Stimulated activated memory B cell treated with anti-CD40 and anti-IgM and Interleukin-4, amounts not matched to agents 10 μg/mL and 1 μg/mL and 100 μg/mL, for 72 hours (primary cell): ENCODE results near the gene POC1B.

Experiments
- ATAC-seq: fragments of 150-1000 bp; cut with Tn5 transposase; 2 replicates; pipeline ENCODE4 v1.10.0; 2021
- H3K27ac Mint-ChIP-seq: one replicate; pipeline ENCODE4 v1.8.0; 2022; ENCODE audit warnings: mild to moderate bottlenecking, mixed read lengths
- H3K27me3 Mint-ChIP-seq: one replicate; pipeline ENCODE4 v1.8.0; 2022; ENCODE audit warnings: mixed read lengths
- H3K36me3 Mint-ChIP-seq: one replicate; pipeline ENCODE4 v1.8.0; 2022; ENCODE audit warnings: mixed read lengths
- H3K4me1 Mint-ChIP-seq: one replicate; pipeline ENCODE4 v1.8.0; 2022; ENCODE audit warnings: mixed read lengths
- H3K4me3 Mint-ChIP-seq: one replicate; pipeline ENCODE4 v1.8.0; 2022; ENCODE audit warnings: mild to moderate bottlenecking, moderate library complexity, mixed read lengths
- H3K9me3 Mint-ChIP-seq: one replicate; pipeline ENCODE4 v1.8.0; 2022; ENCODE audit warnings: mixed read lengths

The POC1B gene

GRCh38 chr12:89412665-89413064, 113.2 kb downstream of the POC1B start:
- no peaks in the 10 kb centered on the region for H3K4me1 Mint-ChIP-seq
- ATAC-seq: no peak
- no peaks in the 10 kb centered on the region for H3K27me3 Mint-ChIP-seq
- H3K36me3 Mint-ChIP-seq: peaks cover 12% of the 10 kb centered on the region
- no peak overlapping the region for H3K27ac Mint-ChIP-seq
- H3K9me3 Mint-ChIP-seq: no peaks in the 10 kb centered on the region
- H3K4me3 Mint-ChIP-seq: no peak overlapping the region

- ATAC-seq: no peak
- Mint-ChIP-seq H3K9me3 (no peaks in the 10 kb centered on the region), H3K4me1 (no peaks in the 10 kb centered on the region), H3K27ac (no peak overlapping the region), H3K27me3 (no peaks in the 10 kb centered on the region), H3K4me3 (no peak overlapping the region), H3K36me3 (peaks cover 12% of the 10 kb centered on the region)
Observed at GRCh38 chr12:89411846-89412245, 114.0 kb downstream of the POC1B start.

GRCh38 chr12:89411234-89411633, 114.6 kb downstream of the POC1B start:
- H3K27ac Mint-ChIP-seq: no peak overlapping the region
- H3K36me3 Mint-ChIP-seq: peaks cover 12% of the 10 kb centered on the region
- ATAC-seq: no peak
- H3K4me3 Mint-ChIP-seq: no peak overlapping the region
- H3K9me3 Mint-ChIP-seq: no peaks in the 10 kb centered on the region
- no peaks in the 10 kb centered on the region for H3K27me3 Mint-ChIP-seq
- H3K4me1 Mint-ChIP-seq: no peaks in the 10 kb centered on the region

GRCh38 chr12:89405626-89406345, 120.1 kb downstream of the POC1B start:
- no peak overlapping the region for H3K4me3 Mint-ChIP-seq
- no peak for ATAC-seq
- no peaks in the 10 kb centered on the region for H3K27me3 Mint-ChIP-seq
- H3K36me3 Mint-ChIP-seq: peaks cover 18% of the 10 kb centered on the region
- no peak overlapping the region for H3K27ac Mint-ChIP-seq
- no peaks in the 10 kb centered on the region for H3K9me3 Mint-ChIP-seq
- H3K4me1 Mint-ChIP-seq: no peaks in the 10 kb centered on the region

GRCh38 chr12:89401433-89402058, 124.3 kb downstream of the POC1B start:
- no peak for ATAC-seq
- no peak overlapping the region for H3K4me3 Mint-ChIP-seq
- no peaks in the 10 kb centered on the region for H3K27me3 Mint-ChIP-seq
- peaks cover 8% of the 10 kb centered on the region for H3K4me1 Mint-ChIP-seq
- no peak overlapping the region for H3K27ac Mint-ChIP-seq
- H3K9me3 Mint-ChIP-seq: no peaks in the 10 kb centered on the region
- H3K36me3 Mint-ChIP-seq: peaks cover 13% of the 10 kb centered on the region

- ATAC-seq: no peak
Observed at GRCh38 chr12:89400415-89400814, 125.4 kb downstream of the POC1B start.

GRCh38 chr12:89395712-89396111, 130.1 kb downstream of the POC1B start:
- Mint-ChIP-seq H3K27ac (no peak overlapping the region), H3K9me3 (no peaks in the 10 kb centered on the region), H3K27me3 (no peaks in the 10 kb centered on the region), H3K36me3 (peaks cover 13% of the 10 kb centered on the region), H3K4me3 (no peak overlapping the region), H3K4me1 (peaks cover 11% of the 10 kb centered on the region)
- ATAC-seq: no peak

More at GRCh38 chr12:89400415-89400814, 125.4 kb downstream of the POC1B start:
- H3K9me3 Mint-ChIP-seq: no peaks in the 10 kb centered on the region
- no peaks in the 10 kb centered on the region for H3K27me3 Mint-ChIP-seq
- H3K4me3 Mint-ChIP-seq: no peak overlapping the region
- peaks cover 8% of the 10 kb centered on the region for H3K4me1 Mint-ChIP-seq
- H3K27ac Mint-ChIP-seq: no peak overlapping the region
- peaks cover 23% of the 10 kb centered on the region for H3K36me3 Mint-ChIP-seq

GRCh38 chr12:89393551-89394121, 132.2 kb downstream of the POC1B start:
- Mint-ChIP-seq H3K4me3 (no peak overlapping the region), H3K27ac (no peak overlapping the region), H3K9me3 (no peaks in the 10 kb centered on the region), H3K27me3 (no peaks in the 10 kb centered on the region), H3K36me3 (peaks cover 13% of the 10 kb centered on the region), H3K4me1 (peaks cover 22% of the 10 kb centered on the region)
- ATAC-seq: no peak

GRCh38 chr12:89392391-89392790, 133.5 kb downstream of the POC1B start:
- peaks cover 13% of the 10 kb centered on the region for H3K36me3 Mint-ChIP-seq
- H3K27me3 Mint-ChIP-seq: no peaks in the 10 kb centered on the region
- H3K9me3 Mint-ChIP-seq: no peaks in the 10 kb centered on the region
- ATAC-seq: no peak
- peaks cover 16% of the 10 kb centered on the region for H3K4me1 Mint-ChIP-seq
- no peak overlapping the region for H3K27ac Mint-ChIP-seq
- H3K4me3 Mint-ChIP-seq: no peak overlapping the region

GRCh38 chr12:89391726-89392336, 134.0 kb downstream of the POC1B start:
- H3K4me3 Mint-ChIP-seq: no peak overlapping the region
- peaks cover 16% of the 10 kb centered on the region for H3K4me1 Mint-ChIP-seq
- H3K27me3 Mint-ChIP-seq: no peaks in the 10 kb centered on the region
- no peaks in the 10 kb centered on the region for H3K9me3 Mint-ChIP-seq
- ATAC-seq: no peak
- no peak overlapping the region for H3K27ac Mint-ChIP-seq
- peaks cover 12% of the 10 kb centered on the region for H3K36me3 Mint-ChIP-seq

- H3K36me3 Mint-ChIP-seq: peaks cover 4% of the 10 kb centered on the region
- H3K27me3 Mint-ChIP-seq: no peaks in the 10 kb centered on the region
- no peaks in the 10 kb centered on the region for H3K9me3 Mint-ChIP-seq
- peaks cover 16% of the 10 kb centered on the region for H3K4me1 Mint-ChIP-seq
- no peak for ATAC-seq
- no peak overlapping the region for H3K4me3 Mint-ChIP-seq
- H3K27ac Mint-ChIP-seq: no peak overlapping the region
Observed at GRCh38 chr12:89390802-89391673, 134.8 kb downstream of the POC1B start.

- H3K4me1 Mint-ChIP-seq: peaks cover 16% of the 10 kb centered on the region
- H3K4me3 Mint-ChIP-seq: no peak overlapping the region
- no peaks in the 10 kb centered on the region for H3K27me3 Mint-ChIP-seq
- no peaks in the 10 kb centered on the region for H3K36me3 Mint-ChIP-seq
- ATAC-seq: no peak
- H3K27ac Mint-ChIP-seq: no peak overlapping the region
- H3K9me3 Mint-ChIP-seq: no peaks in the 10 kb centered on the region
Observed at GRCh38 chr12:89389755-89390661, 135.8 kb downstream of the POC1B start.

GRCh38 chr12:89386138-89386537, 139.7 kb downstream of the POC1B start:
- Mint-ChIP-seq H3K9me3 (no peaks in the 10 kb centered on the region), H3K27me3 (peaks cover 5% of the 10 kb centered on the region), H3K4me3 (no peak overlapping the region), H3K36me3 (no peaks in the 10 kb centered on the region), H3K27ac (no peak overlapping the region), H3K4me1 (peaks cover 16% of the 10 kb centered on the region)
- ATAC-seq: no peak

- Mint-ChIP-seq H3K27ac (no peak overlapping the region), H3K4me1 (peaks cover 4% of the 10 kb centered on the region), H3K4me3 (no peak overlapping the region), H3K27me3 (peaks cover 5% of the 10 kb centered on the region), H3K36me3 (no peaks in the 10 kb centered on the region), H3K9me3 (no peaks in the 10 kb centered on the region)
- no peak for ATAC-seq
Observed at GRCh38 chr12:89384807-89385206, 141.0 kb downstream of the POC1B start.
